A172 (cell line): Measurements from ENCODE around the gene FUT3. TPM values are rescaled to one million over a fixed set of nuclear protein-coding genes. Genes with fewer than 3 reads are reported as not detected.
A peak's percentile ranks its signal among the peaks of the same experiment; 100 is the strongest.

Experiments
- DNase-seq: peaks from one replicate; pipeline ENCODE4 v3.0.0-alpha.2; 2015; ENCODE audit warnings: low spot score
- total RNA-seq: library from RNA; depleted of rRNA; stranded (reverse); fragments of >200 nt; shearing (Covaris generic); gene quantifications from 2 replicates; pipeline ENCODE4 v1.2.3, GENCODE V29; 2014

FUT3 gene
- total RNA-seq, 1 experiment from 2014 or later = not detected

GRCh38 chr19:5825178-5825577, 26.1 kb downstream of the FUT3 start:
- DNase-seq = no peak

- DNase-seq = no peak
Observed at GRCh38 chr19:5824751-5825150, 26.5 kb downstream of the FUT3 start.

DNA sequence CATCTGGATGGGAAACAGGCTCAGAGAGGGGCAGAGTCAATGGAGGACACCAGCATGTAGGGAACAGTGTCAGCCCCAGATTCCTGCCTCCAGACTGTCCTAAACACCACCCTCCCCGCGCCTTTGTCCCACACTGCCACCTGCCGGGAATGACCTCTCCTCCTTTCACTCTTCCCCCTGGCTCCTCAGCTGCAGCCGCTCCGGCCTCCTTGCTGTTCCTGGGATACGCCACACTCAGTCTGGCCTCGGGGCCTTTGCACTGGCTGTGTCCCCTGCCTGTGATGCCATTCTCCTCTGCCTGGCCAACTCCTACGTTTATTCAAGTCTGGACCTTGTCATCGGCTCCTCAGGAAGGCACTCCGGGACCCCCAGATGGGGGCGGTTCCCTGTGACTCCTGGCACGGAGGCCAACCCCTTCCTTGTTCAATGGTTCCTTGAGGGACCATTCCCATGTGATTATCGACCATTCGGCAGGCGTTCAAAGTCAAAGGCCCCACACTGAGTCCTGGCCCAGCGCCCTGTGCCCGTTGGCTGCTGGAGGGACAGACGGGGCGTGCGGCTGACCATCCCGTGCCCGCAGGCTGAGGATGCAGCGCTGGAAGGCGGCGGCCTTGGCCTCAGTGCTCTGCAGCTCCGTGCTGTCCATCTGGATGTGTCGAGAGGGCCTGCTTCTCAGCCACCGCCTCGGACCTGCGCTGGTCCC, 27.5 kb downstream of the FUT3 start:
- DNase-seq = no peak

DNA sequence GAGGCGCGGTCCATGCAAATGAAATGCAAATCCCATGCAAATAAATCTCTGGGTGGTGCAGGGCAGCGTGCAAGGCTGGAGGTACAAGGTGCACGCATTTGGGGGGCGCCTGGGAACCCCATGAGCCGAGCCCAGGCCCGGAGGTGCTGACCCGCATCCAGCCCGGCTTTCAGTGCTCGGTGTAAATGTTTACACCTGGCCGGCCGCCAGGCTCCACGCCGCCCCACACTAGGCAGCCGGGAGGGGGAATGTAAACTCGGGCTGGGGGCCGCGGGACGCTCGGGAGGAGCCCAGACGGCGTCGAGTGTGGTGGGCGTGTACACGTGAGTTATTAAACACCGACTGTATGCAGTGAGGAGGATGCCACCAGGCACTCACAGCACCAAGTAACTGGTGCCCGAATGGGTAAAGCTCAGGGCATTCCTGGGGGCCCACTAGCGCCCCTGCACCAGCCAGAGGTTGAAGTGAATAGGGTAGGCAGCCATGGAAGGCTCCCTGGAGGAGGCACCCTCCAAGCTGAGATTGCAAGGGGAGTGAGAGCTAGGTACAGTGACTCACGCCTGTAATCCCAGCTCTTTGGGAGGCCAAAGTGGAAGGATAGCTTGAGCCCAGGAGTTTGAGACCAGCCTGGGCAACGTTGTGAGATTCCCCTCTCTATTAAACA, 28.9 kb downstream of the FUT3 start:
- no peak for DNase-seq

GRCh38 chr19:5821521-5822180, 29.6 kb downstream of the FUT3 start:
- no peak for DNase-seq

- DNase-seq = no peak
Observed at GRCh38 chr19:5820785-5821184, 30.5 kb downstream of the FUT3 start.

DNA sequence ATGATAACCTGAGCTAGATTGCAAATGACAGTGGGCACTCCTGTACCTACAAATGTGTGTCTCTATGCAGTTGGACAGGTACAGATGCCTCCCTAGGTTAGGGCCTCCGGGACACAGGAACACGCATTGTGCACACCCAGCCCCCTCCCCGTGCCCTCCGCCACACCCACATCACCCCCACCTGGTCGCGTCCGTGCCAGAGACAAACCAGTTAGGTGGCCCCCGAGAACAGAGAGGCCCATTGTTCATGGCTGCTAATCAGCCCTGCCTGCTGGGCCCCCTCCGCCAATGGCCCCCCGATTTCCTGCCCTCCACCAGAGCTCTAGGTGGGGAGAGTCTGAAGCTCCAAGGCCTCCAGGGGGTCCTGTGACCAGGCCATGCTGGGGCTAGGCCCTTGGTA, 32.7 kb downstream of the FUT3 start:
- DNase-seq = no peak

DNA sequence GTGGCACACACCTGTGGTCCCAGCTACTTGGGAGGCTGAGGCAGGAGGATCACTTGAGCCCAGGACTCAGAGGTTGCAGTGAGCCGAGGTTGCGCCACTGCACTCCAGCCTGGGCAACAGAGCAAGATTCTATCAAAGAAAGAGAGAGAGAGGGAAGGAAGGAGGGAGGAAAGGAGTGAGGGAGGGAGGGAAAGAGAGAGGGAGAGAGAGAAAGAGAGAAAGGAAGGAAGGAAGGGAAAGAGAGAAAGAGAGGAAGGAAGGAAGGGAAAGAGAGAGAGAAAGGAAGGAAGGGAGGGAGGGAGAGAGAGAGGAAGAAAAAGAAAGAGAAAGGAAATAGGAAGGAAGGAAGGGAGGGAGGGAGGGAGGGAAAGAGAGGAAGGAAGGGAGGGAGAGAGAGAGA, 34.0 kb downstream of the FUT3 start:
- DNase-seq = no peak

- no peak for DNase-seq
Observed at GRCh38 chr19:5814852-5815246, 36.4 kb downstream of the FUT3 start.

- no peak for DNase-seq
Observed at GRCh38 chr19:5814123-5814851, 37.0 kb downstream of the FUT3 start.

DNA sequence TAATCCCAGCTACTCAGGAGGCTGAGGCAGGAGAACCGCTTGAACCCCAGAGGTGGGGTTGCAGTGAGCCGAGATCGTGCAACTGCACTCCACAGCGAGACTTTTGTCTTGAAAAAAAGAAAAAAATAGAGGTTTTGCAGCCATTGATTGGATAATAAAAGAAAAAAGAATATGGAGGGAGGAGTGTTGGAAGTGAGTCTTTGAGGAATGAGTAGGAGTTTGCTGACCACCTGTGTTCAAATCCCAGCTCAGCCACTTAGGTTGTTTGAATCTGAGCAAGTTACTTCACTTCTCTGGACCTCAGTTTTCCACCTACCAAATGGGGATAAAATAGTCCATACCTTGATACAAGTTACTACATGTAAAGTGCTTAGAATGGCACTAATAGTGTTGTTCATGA, 40.1 kb downstream of the FUT3 start:
- DNase-seq = no peak

DNA sequence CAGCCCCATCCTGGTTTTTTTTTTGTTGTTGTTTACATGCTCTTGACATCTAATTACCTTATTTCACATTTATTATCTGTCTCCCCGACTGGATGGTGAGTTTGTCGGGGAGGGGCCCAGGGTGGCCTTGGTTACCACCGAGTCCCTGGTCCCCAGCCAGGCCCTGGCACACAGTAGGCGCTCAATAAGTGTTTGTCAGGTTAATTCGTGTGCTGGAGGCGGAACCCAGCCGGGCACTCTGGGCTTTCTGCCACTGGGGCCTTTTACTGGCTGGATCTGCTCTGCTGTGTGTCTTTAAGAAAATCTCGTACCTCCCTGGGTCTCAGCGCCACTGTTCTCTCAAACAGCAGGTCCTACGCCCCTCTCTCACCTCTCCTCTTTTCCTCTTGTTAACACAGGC, 41.8 kb downstream of the FUT3 start:
- no peak for DNase-seq

DNA sequence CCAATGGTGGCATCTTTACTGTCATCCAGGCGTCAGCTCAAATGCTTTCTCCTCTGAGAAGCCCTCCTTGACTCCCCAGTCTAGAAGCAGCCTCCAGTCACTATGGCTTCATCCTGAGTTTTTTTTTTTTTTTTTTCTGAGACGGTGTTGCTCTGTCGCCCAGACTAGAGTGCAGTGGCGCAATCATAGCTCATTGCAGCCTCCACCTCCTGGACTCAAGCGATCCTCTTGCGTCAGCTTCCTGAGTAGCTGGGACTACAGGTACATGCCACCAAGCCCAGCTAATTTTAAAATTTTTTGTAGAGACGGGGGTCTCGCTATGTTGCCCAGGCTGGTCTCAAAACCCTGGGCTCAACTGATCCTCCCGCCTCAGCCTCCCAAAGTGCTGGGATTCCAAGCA, 42.2 kb downstream of the FUT3 start:
- DNase-seq = no peak

DNA sequence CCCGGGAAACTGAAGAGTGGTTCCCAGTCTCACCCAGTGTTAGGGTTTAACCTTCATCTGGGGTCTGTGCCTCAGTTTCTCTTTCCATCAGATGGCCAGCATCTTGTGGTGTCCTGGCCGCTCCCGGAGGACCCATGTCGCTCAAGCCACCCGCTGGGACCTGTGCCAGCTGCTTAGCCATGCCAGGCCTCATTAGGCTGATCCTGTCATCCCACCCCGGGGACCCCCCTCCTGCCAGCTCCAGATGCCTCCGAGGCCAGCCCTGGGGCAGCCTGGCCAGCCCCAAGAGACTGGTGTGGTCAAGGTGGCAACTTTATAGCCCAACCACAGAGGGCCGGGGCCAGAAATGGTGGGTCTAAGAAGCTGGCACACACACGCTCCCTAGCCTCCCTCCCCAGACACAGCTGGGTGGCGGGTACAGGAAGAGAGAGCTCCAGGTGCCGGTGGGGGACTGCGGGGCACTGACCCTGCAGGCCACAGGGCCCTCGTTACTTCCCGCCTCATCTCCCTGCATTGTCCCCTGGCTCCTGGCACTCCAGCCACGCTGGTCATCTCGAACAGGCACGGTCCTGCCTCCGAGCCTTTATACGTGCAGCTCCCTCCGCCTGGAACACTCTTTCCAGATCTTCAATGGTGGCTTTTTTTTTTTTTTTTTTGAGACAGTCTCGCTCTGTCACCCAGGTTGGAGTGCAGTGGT, 43.0 kb downstream of the FUT3 start:
- DNase-seq = no peak

- no peak for DNase-seq
Observed at GRCh38 chr19:5806905-5807304, 44.3 kb downstream of the FUT3 start.

DNA sequence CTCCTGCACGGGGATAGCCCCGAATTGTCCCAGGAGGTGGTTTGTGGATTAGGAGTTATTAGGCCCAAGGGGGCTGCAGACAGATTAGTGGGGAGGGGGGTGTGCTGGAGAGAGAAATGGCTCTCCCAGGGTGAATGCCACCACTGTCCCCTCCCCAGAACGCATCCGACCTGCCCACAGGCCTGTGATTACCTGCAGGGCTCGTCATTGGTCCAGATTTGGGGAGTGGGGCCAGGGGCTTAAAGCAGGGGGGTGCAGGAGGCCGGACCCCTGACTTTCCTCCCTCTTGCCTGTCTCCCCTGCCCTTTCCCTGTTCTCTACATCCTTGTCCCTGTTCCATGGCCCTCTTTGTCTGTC, 45.1 kb downstream of the FUT3 start:
- DNase-seq = no peak

GRCh38 chr19:5805462-5806132, 45.7 kb downstream of the FUT3 start:
- no peak for DNase-seq

- no peak for DNase-seq
Observed at GRCh38 chr19:5804516-5805461, 46.5 kb downstream of the FUT3 start, which contains the start of gene NRTN. Gene NRTN (plus strand): TSS chr19:5805067. CDS start chr19:5824166, 19,099 bp downstream.

DNA sequence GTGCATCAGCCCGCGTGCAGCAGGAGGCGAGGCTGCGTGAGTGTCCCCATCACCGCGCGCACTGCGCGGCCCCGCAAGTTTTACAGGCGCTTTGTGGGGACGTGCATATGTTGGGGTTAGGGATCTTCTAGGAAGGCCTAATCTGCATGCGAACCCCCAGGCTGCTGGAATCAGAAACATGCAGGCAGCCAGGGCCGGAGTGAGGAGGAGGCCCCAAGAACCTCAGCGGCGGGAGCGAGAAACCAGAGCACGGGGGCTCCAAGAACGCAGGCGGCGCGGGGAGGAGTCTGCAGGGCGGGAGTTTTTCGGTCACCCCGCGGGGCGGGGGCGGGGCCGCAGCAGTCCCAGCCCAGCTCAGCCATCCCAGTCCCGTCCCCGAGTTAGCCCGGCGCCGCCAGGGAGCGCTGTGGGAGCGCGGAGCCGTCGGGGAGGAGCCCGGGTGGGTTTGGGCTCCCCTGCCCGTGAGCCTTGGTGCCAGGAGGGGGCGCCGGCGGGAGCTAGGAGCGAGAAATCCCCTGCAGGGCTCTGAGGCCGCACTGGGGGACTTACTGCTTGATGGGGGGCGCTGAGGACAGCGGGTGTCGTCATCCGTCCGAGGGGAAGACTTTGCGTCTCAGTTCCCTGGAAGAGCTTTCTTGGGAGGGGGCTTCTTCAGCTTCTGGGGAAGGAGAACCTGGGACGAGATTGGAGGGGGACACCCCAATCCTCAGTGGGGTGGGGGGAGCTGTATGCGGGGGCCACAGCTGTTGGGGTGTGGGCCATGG, 47.3 kb downstream of the FUT3 start:
- DNase-seq = peak; percentile 73

DNA sequence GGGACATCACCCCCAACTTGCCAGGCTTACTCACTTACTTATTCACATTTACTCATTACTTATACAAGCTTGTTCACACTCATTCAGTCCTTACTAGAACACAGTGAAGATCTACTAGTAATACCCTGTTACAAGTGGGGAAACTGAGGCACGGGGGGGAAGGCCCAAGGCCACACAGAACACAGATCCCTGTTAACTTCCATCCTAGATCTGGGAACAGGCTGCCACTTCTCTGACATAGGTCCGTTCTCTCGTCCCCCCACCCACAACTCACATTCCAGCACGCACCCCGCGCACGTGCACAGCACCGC, 47.9 kb downstream of the FUT3 start:
- no peak for DNase-seq
